ENCODE measurements around the gene DCUN1D1. TPM values are rescaled to one million over a fixed set of nuclear protein-coding genes. Genes with fewer than 3 reads are reported as not detected.

DCUN1D1 gene
- total and polyA plus RNA-seq, 10 donors = 5.4 to 59.3 (median 29.5) TPM

DNA sequence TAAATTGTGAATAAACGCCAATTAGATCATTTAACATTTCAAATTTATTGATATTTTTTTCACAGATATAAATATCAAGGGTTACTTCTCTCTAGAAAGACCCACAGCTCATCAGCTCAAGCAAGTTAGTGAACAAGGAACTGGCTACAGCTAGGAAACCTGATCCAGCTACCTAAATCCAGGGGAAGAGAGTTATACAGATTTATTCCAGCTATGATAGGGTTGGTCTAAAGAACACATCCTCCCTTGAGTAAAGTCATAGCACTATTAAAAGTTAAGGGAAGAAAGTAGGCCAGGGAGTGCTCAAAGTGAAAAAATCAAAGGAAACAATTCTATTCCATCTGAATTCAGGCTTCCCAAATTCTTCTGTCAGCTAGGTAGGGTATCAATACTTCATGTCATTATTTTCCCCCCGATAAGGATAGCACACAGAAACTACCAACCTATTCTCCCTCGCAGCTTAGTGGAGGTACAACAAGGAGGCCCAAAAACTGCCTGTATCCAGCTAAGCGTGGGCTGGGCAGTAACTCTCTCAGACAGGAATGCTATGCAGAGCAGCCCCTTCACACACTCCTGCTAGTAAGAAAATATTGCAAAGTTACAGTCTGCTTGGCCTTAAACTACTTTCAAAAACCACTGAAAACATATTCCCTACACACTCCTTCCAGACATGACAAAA, 44.0 kb downstream of the DCUN1D1 start:
- Histone ChIP-seq H3K27ac (no peak overlapping the region), H3K36me3 (peaks cover 0 to 18% (median 0%) of the 10 kb centered on the region in 6 donors), H3K4me3 (no peak overlapping the region), H3K4me1 (peaks cover 0 to 14% (median 8%) of the 10 kb centered on the region in 6 donors), H3K27me3 (replicated peaks in 1 of 7) (no peaks in the 10 kb centered on the region), H3K9me3 (peaks cover 6 to 20% (median 18%) of the 10 kb centered on the region in 8 donors)
- intact Hi-C loops (cut with DNase I; ENCODE audit: low total_unique reads) = no loop called here
- DNase-seq = no peak
- TF ChIP-seq POLR2A (IDR thresholded peaks at IDR 0.05) = no peak
- no peak for TF ChIP-seq POLR2AphosphoS5 (IDR thresholded peaks at IDR 0.05)
- TF ChIP-seq, protein P1, sequence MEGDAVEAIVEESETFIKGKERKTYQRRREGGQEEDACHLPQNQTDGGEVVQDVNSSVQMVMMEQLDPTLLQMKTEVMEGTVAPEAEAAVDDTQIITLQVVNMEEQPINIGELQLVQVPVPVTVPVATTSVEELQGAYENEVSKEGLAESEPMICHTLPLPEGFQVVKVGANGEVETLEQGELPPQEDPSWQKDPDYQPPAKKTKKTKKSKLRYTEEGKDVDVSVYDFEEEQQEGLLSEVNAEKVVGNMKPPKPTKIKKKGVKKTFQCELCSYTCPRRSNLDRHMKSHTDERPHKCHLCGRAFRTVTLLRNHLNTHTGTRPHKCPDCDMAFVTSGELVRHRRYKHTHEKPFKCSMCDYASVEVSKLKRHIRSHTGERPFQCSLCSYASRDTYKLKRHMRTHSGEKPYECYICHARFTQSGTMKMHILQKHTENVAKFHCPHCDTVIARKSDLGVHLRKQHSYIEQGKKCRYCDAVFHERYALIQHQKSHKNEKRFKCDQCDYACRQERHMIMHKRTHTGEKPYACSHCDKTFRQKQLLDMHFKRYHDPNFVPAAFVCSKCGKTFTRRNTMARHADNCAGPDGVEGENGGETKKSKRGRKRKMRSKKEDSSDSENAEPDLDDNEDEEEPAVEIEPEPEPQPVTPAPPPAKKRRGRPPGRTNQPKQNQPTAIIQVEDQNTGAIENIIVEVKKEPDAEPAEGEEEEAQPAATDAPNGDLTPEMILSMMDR (IDR thresholded peaks at IDR 0.05 in 8 of 11, conservative IDR thresholded peaks at IDR 0.05 in 3 of 11) = no peak
- 92 to 96% (median 94%) methylated on average over 4 of the region's 4 CpGs for WGBS, 5 donors

GRCh38 chr3:182935803-182936202, 44.5 kb downstream of the DCUN1D1 start:
- no peak for TF ChIP-seq POLR2AphosphoS5 (IDR thresholded peaks at IDR 0.05)
- no peak for TF ChIP-seq POLR2A (IDR thresholded peaks at IDR 0.05)
- TF ChIP-seq, protein P1 (IDR thresholded peaks at IDR 0.05 in 8 of 11, conservative IDR thresholded peaks at IDR 0.05 in 3 of 11) = no peak
- WGBS, 5 donors = 75 to 84% (median 81%) methylated on average over 3 of the region's 3 CpGs

DNA sequence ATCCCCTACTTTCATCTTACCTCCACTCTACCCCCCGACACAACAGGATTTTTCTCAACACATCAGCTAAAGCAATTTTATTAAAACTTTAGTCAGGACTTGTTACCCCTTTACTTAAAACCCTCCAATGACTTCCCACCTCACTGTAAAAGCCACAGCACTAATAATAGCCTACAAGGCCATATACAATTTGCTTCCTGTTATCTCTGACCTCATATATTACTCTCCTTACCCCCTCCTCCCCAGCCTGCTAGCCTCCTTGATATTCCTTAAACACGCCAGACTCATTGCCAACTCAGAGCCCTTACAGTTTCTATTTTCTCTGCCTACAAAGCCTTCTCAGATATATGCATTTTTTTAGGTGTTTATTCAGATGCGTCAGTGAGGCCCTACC, 54.4 kb downstream of the DCUN1D1 start:
- TF ChIP-seq, protein P1 (IDR thresholded peaks at IDR 0.05 in 8 of 11, conservative IDR thresholded peaks at IDR 0.05 in 3 of 11) = no peak
- no peak for TF ChIP-seq POLR2AphosphoS5 (IDR thresholded peaks at IDR 0.05)
- TF ChIP-seq POLR2A (IDR thresholded peaks at IDR 0.05) = no peak
- peaks cover 0 to 14% (median 0%) of the 10 kb centered on the region in 6 donors for H3K36me3 ChIP-seq
- no peak for DNase-seq
- H3K9me3 ChIP-seq = peaks cover 0 to 4% (median under 1%) of the 10 kb centered on the region in 8 donors
- WGBS, 5 donors = 91 to 98% (median 94%) methylated on average over 3 of the region's 3 CpGs
- H3K4me3 ChIP-seq = no peak overlapping the region
- no peaks in the 10 kb centered on the region for H3K4me1 ChIP-seq
- intact Hi-C loops (cut with DNase I; ENCODE audit: low total_unique reads) = no loop called here
- H3K27ac ChIP-seq = peak overlapping the region in 2 of 8 donors; percentile 26 to 37
- H3K27me3 ChIP-seq (replicated peaks in 1 of 7) = no peaks in the 10 kb centered on the region

More at GRCh38 chr3:182935803-182936202, 44.5 kb downstream of the DCUN1D1 start:
- DNase-seq = no peak
- Histone ChIP-seq H3K4me3 (no peak overlapping the region), H3K4me1 (peaks cover 0 to 14% (median 8%) of the 10 kb centered on the region in 6 donors), H3K36me3 (peaks cover 0 to 18% (median 0%) of the 10 kb centered on the region in 6 donors), H3K27ac (no peak overlapping the region), H3K27me3 (replicated peaks in 1 of 7) (no peaks in the 10 kb centered on the region), H3K9me3 (peaks cover 6 to 25% (median 23%) of the 10 kb centered on the region in 8 donors)
- intact Hi-C loops (cut with DNase I; ENCODE audit: low total_unique reads) = no loop called here

- peak overlapping the region in 2 of 8 donors; percentile 26 to 37 for H3K27ac ChIP-seq
- 66 to 79% (median 78%) methylated on average over 4 of the region's 4 CpGs for WGBS, 5 donors
- DNase-seq = no peak
- no peaks in the 10 kb centered on the region for H3K27me3 ChIP-seq (replicated peaks in 1 of 7)
- intact Hi-C loops (cut with DNase I; ENCODE audit: low total_unique reads) = no loop called here
- H3K36me3 ChIP-seq = peaks cover 0 to 19% (median 0%) of the 10 kb centered on the region in 6 donors
- peaks cover 0 to 4% (median 0%) of the 10 kb centered on the region in 8 donors for H3K9me3 ChIP-seq
- TF ChIP-seq POLR2A (IDR thresholded peaks at IDR 0.05) = no peak
- TF ChIP-seq POLR2AphosphoS5 (IDR thresholded peaks at IDR 0.05) = peak in 1 of 3 donors; percentile 29
- H3K4me1 ChIP-seq = no peaks in the 10 kb centered on the region
- no peak overlapping the region for H3K4me3 ChIP-seq
Measured at GRCh38 chr3:182925330-182925943, 54.9 kb downstream of the DCUN1D1 start.
